ENCODE data around the gene ILF3. TPM values are rescaled to one million over a fixed set of nuclear protein-coding genes. Genes with fewer than 3 reads are reported as not detected.

Gene ILF3
- total RNA-seq, 4 donors from 2014 or later, result 67.3 to 88.2 (median 76.6) TPM

- in situ Hi-C loops (cut with MboI; ENCODE audit: low sequenced_read_pairs in 4 of 4) (no loop called here), intact Hi-C loops (cut with DNase I; ENCODE audit: low total_unique reads) (no loop called here)
- ATAC-seq (no peak), DNase-seq (no peak)
- Histone ChIP-seq H3K27ac (no peak overlapping the region), H3K4me3 (no peak overlapping the region), H3K4me1 (peaks cover 19 to 36% of the 10 kb centered on the region in 2 donors), H3K27me3 (no peaks in the 10 kb centered on the region), H3K9me3 (no peaks in the 10 kb centered on the region), H3K36me3 (no peaks in the 10 kb centered on the region)
- TF ChIP-seq CTCF (IDR thresholded peaks at IDR 0.05 in 4 of 5, conservative IDR thresholded peaks at IDR 0.05 in 1 of 5) (no peak), POLR2A (IDR thresholded peaks at IDR 0.05) (no peak)
Observed at GRCh38 chr19:10729411-10729810, 75.3 kb downstream of the ILF3 start.

- no peak for DNase-seq
- H3K9me3 ChIP-seq, result no peaks in the 10 kb centered on the region
- no peaks in the 10 kb centered on the region for H3K27me3 ChIP-seq
- no peak for ATAC-seq
- H3K4me3 ChIP-seq, result no peak overlapping the region
- intact Hi-C loops (cut with DNase I; ENCODE audit: low total_unique reads), result no loop called here
- H3K36me3 ChIP-seq, result no peaks in the 10 kb centered on the region
- H3K27ac ChIP-seq, result no peak overlapping the region
- in situ Hi-C loops (cut with MboI; ENCODE audit: low sequenced_read_pairs in 4 of 4), result no loop called here
- peaks cover 13 to 22% of the 10 kb centered on the region in 2 donors for H3K4me1 ChIP-seq
- TF ChIP-seq POLR2A (IDR thresholded peaks at IDR 0.05) (no peak), CTCF (IDR thresholded peaks at IDR 0.05 in 4 of 5, conservative IDR thresholded peaks at IDR 0.05 in 1 of 5) (no peak)
Observed at GRCh38 chr19:10730932-10731331, 76.8 kb downstream of the ILF3 start.

GRCh38 chr19:10735741-10736140, 81.6 kb downstream of the ILF3 start:
- no peak overlapping the region for H3K4me3 ChIP-seq
- no peaks in the 10 kb centered on the region for H3K36me3 ChIP-seq
- TF ChIP-seq POLR2A (IDR thresholded peaks at IDR 0.05), result no peak
- TF ChIP-seq CTCF (IDR thresholded peaks at IDR 0.05 in 4 of 5, conservative IDR thresholded peaks at IDR 0.05 in 1 of 5), result no peak
- no peak for DNase-seq
- no peaks in the 10 kb centered on the region for H3K9me3 ChIP-seq
- H3K27me3 ChIP-seq, result no peaks in the 10 kb centered on the region
- peaks cover 3 to 11% of the 10 kb centered on the region in 2 donors for H3K4me1 ChIP-seq
- H3K27ac ChIP-seq, result no peak overlapping the region
- in situ Hi-C loops (cut with MboI; ENCODE audit: low sequenced_read_pairs in 4 of 4), result no loop called here
- intact Hi-C loops (cut with DNase I; ENCODE audit: low total_unique reads), result no loop called here
- no peak for ATAC-seq

- Histone ChIP-seq H3K27me3 (no peaks in the 10 kb centered on the region), H3K27ac (no peak overlapping the region), H3K4me3 (no peak overlapping the region), H3K9me3 (no peaks in the 10 kb centered on the region), H3K36me3 (no peaks in the 10 kb centered on the region), H3K4me1 (peaks cover 0 to 10% of the 10 kb centered on the region in 2 donors)
- ATAC-seq (no peak), DNase-seq (no peak)
- TF ChIP-seq POLR2A (IDR thresholded peaks at IDR 0.05) (no peak), CTCF (IDR thresholded peaks at IDR 0.05 in 4 of 5, conservative IDR thresholded peaks at IDR 0.05 in 1 of 5) (no peak)
- in situ Hi-C loops (cut with MboI; ENCODE audit: low sequenced_read_pairs in 4 of 4) (no loop called here), intact Hi-C loops (cut with DNase I; ENCODE audit: low total_unique reads) (no loop called here)
Observed at GRCh38 chr19:10736189-10736588, 82.0 kb downstream of the ILF3 start.

- H3K4me1 ChIP-seq, result peaks cover 0 to 10% of the 10 kb centered on the region in 2 donors
- ATAC-seq, result no peak
- H3K27me3 ChIP-seq, result no peaks in the 10 kb centered on the region
- no peak overlapping the region for H3K27ac ChIP-seq
- in situ Hi-C loops (cut with MboI; ENCODE audit: low sequenced_read_pairs in 4 of 4), result no loop called here
- H3K36me3 ChIP-seq, result no peaks in the 10 kb centered on the region
- intact Hi-C loops (cut with DNase I; ENCODE audit: low total_unique reads), result no loop called here
- no peak for DNase-seq
- H3K4me3 ChIP-seq, result no peak overlapping the region
- no peaks in the 10 kb centered on the region for H3K9me3 ChIP-seq
- TF ChIP-seq CTCF (IDR thresholded peaks at IDR 0.05 in 4 of 5, conservative IDR thresholded peaks at IDR 0.05 in 1 of 5) (no peak), POLR2A (IDR thresholded peaks at IDR 0.05) (no peak)
Observed at GRCh38 chr19:10736916-10737551, 82.9 kb downstream of the ILF3 start.

Measured in gastrocnemius medialis (tissue), 4 donors.